VCaP (cell line): ENCODE data around the gene GPATCH4.

Experiments used
- H3K27ac ChIP-seq: fragments of 450-650 bp; 2 replicates; pipeline ENCODE4 v1.5.1; 2017
- CTCF ChIP-seq: fragments of 450-650 bp; conservative IDR thresholded peaks from 2 replicates; pipeline ENCODE4 v1.5.1; 2017; ENCODE audit warnings: mild to moderate bottlenecking, moderate library complexity

The GPATCH4 gene

GRCh38 chr1:156626079-156626438 is 24.8 kb upstream of the GPATCH4 start:
- no peak overlapping the region for H3K27ac ChIP-seq
- peak; percentile 12 for TF ChIP-seq CTCF

GRCh38 chr1:156625436-156626078 is 24.3 kb upstream of the GPATCH4 start:
- no peak overlapping the region for H3K27ac ChIP-seq
- peak; percentile 91 for TF ChIP-seq CTCF

- no peak overlapping the region; the same call in 1 of the 2 replicates for H3K27ac ChIP-seq
- no peak for TF ChIP-seq CTCF
Measured at GRCh38 chr1:156624814-156625435, 23.6 kb upstream of the GPATCH4 start.

GRCh38 chr1:156623946-156624813 is 22.9 kb upstream of the GPATCH4 start:
- peak overlapping the region; percentile 35; the same call in 1 of the 2 replicates for H3K27ac ChIP-seq
- peak; percentile 62 for TF ChIP-seq CTCF

GRCh38 chr1:156622581-156623297 is 21.5 kb upstream of the GPATCH4 start:
- no peak overlapping the region for H3K27ac ChIP-seq
- TF ChIP-seq CTCF, result no peak

GRCh38 chr1:156619582-156619955 is 18.3 kb upstream of the GPATCH4 start:
- H3K27ac ChIP-seq, result no peak overlapping the region
- 0 out of 2 replicates have a peak, but pooled peaks have one; percentile 3 for TF ChIP-seq CTCF
